Measurements from ENCODE around the gene SHROOM3.

GRCh38 chr4:76800902-76801301 lies 365.9 kb downstream of the SHROOM3 start:
- TF ChIP-seq CTCF (IDR thresholded peaks at IDR 0.05) (no peak), POLR2A (IDR thresholded peaks at IDR 0.05) (no peak)
